HG03469 (cell line): ENCODE data around the gene WWOX.
"Not testable (repeated sequence)": the region's sequence is repeated elsewhere in the genome, so short reads cannot be mapped to it uniquely, and the experiment has no call there.

ENCODE experiments used
- ATAC-seq: cut with Tn5 transposase; IDR thresholded peaks from one replicate; pipeline ENCODE4 v1.9.1; 2021; ENCODE audit warnings: mild to moderate bottlenecking, moderate library complexity, moderate number of reproducible peaks; ENCODE audit not compliant: unreplicated experiment

The WWOX gene

GRCh38 chr16:78594191-78594590 lies 494.7 kb downstream of the WWOX start:
- no peak for ATAC-seq

- no peak for ATAC-seq
Measured at GRCh38 chr16:78596348-78596995, 497.0 kb downstream of the WWOX start.

DNA sequence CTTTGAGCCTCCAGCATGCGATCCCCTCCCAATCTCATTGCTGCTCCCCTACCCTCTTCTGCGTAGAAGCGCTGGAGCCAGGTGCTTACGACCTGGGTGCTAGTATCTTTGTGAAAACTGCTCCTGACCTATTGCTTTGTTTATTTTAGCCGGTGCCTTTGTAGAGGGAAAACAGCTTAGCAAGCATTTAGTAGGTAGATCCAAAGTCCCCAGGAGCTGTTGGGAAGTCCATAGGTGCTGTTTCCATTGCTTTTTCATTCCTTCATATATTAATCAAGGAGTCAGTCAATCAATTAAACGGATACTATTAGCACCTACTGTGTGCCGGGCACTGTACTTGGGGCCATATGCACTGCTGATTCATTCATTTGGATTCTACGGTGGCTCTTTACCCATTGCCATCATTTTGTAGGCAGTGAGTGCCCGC lies 497.6 kb downstream of the WWOX start:
- ATAC-seq, result no peak

GRCh38 chr16:78597809-78598570 lies 498.5 kb downstream of the WWOX start:
- no peak for ATAC-seq

- no peak for ATAC-seq
Measured at GRCh38 chr16:78599271-78599670, 499.8 kb downstream of the WWOX start.

DNA sequence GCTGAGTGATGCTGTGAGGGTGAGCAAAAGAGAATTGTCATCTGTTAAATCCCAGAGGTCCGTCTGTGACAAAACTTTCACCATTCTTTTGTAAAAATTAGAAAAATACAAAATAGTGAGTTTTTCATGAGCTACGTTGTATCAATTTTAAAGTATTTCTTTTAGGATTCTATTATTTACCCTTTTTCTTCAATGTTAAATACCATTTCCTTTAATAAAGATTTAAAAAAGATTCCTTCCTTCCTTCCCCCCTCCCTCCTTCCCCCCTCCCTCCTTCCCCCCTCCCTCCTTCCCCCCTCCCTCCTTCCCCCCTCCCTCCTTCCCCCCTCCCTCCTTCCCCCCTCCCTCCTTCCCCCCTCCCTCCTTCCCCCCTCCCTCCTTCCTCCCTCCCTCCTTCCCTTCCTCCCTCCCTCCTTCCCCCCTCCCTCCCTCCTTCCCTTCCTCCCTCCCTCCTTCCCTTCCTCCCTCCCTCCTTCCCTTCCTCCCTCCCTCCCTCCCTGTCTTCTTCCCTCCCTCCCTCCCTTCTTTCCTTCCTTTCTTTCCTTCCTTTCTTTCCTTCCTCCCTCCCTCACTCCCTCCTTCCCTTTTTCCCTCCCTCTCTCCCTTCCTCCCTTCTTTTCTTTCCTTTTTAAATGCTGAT lies 505.1 kb downstream of the WWOX start:
- not testable (repeated sequence) for ATAC-seq

DNA sequence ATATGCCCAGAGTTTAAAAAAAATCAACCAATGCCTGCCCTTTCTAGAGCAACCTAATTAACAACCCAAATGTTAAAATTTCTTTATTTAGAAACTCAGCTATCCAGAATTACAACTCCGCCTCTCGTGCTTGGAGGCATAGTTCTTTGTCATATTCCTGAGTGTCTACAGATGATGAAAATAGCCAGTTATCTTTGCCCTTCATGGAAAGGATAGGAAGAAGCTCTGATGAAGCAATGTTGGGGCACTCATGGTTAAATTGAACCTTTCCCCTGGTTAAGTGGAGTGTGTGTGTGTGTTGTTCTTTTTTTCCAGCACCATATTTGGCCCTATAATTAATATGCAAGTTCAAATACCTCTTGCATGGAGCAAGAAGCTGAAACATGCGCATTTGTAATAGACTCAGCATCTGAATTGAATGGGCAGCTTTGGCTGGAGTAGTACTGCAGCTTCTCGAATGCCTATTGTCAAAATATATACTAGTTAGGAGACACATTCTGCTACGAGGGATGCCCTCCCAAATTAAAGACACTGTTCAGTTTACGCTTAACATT lies 506.2 kb downstream of the WWOX start:
- no peak for ATAC-seq

DNA sequence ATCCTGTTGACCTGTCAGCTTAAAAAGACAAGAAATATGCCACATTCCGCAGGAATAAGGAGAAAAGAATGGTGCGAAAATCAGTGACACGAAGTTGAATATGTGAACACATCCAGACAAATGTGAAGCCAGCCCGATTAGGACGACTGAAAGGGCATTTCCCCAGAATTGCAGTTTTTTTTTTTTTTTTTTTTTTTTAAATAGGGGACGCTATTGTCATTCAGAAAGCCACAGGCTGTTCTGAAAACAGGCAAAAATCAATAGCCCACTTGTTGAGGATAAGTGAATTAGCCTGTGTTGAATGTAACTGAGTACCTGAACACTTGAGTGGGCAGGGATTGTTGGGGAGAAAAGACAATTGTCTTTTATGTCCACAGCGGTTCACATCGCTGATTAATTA lies 507.1 kb downstream of the WWOX start:
- ATAC-seq, result no peak

DNA sequence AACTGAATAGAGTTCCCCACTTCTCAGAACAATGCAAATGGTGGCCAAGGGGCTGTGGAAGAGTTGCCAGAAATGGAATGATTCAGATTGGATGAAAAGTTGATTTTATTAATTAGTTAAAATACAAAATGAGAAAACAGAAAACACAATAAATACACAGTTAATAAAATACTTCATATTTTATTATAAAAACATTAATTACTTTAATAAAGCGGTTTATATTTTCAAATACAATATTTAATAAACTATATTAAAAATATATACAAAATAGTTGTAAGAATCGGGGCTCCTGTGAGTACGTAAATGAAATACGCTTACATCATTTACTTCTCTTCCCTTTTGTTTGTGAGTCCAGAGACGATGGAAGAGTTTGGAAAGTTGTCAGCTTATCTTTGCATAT lies 507.6 kb downstream of the WWOX start:
- no peak for ATAC-seq

GRCh38 chr16:78607465-78607864 lies 508.0 kb downstream of the WWOX start:
- ATAC-seq, result no peak

- ATAC-seq, result no peak
Measured at GRCh38 chr16:78608305-78608776, 508.9 kb downstream of the WWOX start.

DNA sequence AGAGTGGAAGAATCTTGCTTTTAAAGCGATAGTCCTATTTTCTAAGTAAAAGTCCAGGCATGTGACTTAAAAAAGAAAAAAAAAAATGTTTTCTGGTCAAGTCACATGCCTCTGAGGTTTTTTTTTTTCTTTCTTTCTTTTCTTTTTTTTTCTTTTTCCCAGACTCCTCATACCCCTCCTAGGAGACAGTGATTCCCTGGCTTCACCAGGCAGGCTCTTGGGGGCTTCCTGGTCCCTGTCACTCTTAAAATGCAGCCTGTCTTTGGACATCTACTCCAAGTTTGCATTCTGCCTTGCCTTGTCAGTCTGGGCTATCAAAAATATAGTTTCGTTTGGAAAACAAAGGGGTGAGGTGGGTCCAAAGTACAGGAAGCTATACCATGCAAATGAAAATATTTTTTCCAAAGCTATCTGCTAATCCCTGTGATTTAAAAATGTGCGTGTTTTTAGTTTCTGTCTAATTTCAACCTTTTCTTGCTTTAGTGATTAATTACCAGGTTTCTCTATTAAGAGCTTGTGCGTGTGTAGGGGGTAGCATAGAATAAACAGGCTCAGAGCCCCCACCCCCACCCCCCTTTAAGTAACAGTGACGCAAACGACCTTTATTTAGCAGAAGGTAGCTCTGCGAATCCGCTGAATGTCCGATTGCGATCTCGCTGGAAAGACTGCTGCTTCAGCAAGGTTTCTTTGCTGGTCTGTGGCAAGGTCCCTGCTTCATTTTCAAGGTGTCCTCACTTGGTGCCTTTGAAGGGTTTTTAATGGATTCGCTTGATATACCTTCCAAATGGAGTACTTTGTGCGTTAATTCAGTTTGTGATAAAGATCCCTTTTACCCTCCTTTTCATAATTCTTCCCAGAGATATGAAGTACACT lies 510.2 kb downstream of the WWOX start:
- ATAC-seq, result no peak

DNA sequence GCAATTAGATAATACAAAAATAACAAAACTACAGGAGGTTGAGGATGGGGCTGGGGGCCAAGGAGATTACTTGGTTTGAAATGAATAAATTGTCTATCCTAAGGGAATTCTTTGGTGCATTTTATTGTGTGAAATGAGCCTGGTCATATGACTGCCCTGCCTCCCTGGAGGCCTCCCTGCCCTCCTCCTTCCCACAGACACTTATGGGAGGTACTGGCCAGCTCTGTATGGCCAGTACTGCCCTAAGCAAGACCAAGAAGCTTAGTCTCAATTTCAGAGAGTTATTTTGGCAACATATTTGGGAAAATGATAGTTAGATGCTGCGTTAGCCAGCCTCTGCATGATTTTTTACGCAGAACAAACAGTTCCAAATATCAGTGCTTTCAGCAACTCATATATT lies 511.9 kb downstream of the WWOX start:
- ATAC-seq, result no peak

- ATAC-seq, result no peak
Measured at GRCh38 chr16:78619811-78620210, 520.4 kb downstream of the WWOX start.

GRCh38 chr16:78620291-78620690 lies 520.8 kb downstream of the WWOX start:
- ATAC-seq, result no peak

DNA sequence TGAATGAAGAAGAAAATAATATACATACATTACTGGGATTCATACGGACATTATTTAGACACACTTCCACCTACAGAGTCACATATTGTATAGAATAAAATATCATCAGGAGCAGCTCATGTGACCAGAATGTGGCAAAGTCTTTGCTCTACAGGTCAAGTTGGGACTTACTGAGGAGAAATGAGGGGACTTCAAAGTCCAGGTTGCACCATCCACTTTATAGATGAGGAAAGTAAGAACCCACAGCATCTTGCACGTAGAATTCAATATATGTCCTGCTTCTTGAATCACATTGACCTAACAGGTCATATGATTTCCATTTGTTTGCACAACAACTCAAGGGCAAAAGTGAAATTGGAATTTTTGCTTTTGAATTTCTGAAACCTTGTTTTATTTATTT lies 524.3 kb downstream of the WWOX start:
- no peak for ATAC-seq

DNA sequence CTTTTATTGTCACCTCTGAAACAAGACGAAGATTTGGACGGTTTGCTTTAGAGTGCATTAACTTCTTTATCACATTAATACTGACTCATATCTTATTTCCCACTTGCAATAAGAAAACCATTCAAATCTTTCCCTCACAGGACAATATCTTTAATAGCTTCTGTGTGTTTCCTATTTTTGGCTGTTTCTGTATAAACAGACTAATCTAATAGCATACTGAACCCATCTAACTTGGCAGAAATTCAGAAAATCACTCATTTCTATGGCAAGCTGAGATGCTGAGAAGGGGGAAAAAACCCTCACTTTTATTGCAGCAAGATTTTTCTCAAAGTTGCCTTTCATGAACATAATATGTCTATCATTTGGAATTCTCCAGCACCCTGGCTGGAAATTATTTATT lies 524.9 kb downstream of the WWOX start:
- no peak for ATAC-seq

DNA sequence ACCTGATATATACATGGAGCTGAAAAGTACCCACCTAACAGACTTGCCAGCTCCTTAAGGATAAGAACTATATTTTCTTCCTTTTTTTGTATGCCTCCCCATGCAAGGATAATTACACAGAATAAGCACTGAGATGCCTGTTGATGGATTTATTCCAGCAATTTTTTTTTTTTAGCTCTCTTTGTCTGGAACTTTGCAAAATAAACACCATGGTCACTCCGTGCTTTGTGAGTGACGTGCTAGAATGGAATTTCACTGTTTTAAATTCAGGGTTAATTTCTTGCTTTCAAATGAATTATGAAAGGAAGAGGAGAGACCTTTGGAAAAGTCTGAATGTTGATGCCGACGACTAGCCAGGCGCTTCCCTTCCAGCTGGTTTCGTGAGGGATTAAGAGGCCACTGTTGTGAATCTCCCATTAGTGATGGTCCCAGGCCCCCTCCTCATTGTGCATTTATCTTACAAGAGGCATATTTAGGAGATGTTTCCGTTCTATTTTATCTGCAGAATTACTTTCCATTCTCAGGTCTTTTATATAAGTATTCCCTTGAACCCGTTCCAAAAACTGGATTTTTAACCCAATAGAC lies 529.1 kb downstream of the WWOX start:
- ATAC-seq, result no peak

DNA sequence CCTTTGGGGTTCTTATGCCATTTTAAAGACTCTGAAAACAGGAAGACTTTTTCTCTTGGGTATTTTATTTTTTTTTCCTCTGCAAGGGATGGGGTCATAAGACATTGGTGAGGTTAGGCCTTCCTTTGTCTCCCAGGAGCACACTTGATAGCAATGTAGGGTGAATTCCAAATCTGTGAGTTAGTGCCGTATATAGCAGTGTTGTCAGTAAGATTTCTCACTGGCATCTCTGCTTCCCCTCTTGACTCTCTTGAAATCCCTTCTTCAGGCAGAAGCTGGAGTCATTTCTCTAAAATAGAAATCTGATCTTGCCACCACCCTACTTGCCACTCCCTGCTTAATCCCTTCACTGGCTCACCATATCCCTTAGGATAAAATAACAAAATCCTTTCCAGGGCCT lies 529.7 kb downstream of the WWOX start:
- no peak for ATAC-seq

GRCh38 chr16:78630102-78630501 lies 530.6 kb downstream of the WWOX start:
- no peak for ATAC-seq
